Activated CD4-positive, alpha-beta T cell treated with anti-CD3 and anti-CD28 coated beads, Interleukin-2, amount 10 ng/mL, durations not matched to agents 7 days and 5 days (primary cell): ENCODE data around the gene SOWAHC. TPM values are rescaled to one million over a fixed set of nuclear protein-coding genes. Genes with fewer than 3 reads are reported as not detected.

Experiments used
- CTCF ChIA-PET: fragments of 350-600 bp; sonication (Branson Sonifier 250); formaldehyde crosslinking; loops from one replicate; lab custom pipeline; 2021; ENCODE audit warnings: antibody characterized with exemption; lab: Charles Lee
- POLR2A ChIA-PET: fragments of 350-600 bp; sonication (Branson Sonifier 250); formaldehyde crosslinking; loops from one replicate; lab custom pipeline; 2021; ENCODE audit warnings: antibody characterized with exemption; lab: Charles Lee
- DNase-seq: peaks from one replicate; pipeline ENCODE4 v3.0.0-alpha.2; 2020
- H3K27ac Mint-ChIP-seq: one replicate; pipeline ENCODE4 v1.8.0; 2021; ENCODE audit warnings: mild to moderate bottlenecking, moderate library complexity, mixed read lengths
- H3K27me3 Mint-ChIP-seq: one replicate; pipeline ENCODE4 v1.8.0; 2021; ENCODE audit warnings: mixed read lengths
- H3K36me3 Mint-ChIP-seq: one replicate; pipeline ENCODE4 v1.8.0; 2021; ENCODE audit warnings: low read depth, mixed read lengths
- H3K4me1 Mint-ChIP-seq: one replicate; pipeline ENCODE4 v1.8.0; 2021; ENCODE audit warnings: mixed read lengths
- H3K4me3 Mint-ChIP-seq: one replicate; pipeline ENCODE4 v1.8.0; 2021; ENCODE audit warnings: mild to moderate bottlenecking, moderate library complexity, mixed read lengths
- H3K9me3 Mint-ChIP-seq: one replicate; pipeline ENCODE4 v1.8.0; 2021; ENCODE audit warnings: mixed read lengths
- total RNA-seq, 2 experiments: library from RNA; stranded (reverse); gene quantifications; one replicate each; pipeline ENCODE4 v1.2.3, GENCODE V29; 2021

Gene SOWAHC
- total RNA-seq, 2 experiments from 2014 or later, result 0.25 to 0.27 TPM

DNA sequence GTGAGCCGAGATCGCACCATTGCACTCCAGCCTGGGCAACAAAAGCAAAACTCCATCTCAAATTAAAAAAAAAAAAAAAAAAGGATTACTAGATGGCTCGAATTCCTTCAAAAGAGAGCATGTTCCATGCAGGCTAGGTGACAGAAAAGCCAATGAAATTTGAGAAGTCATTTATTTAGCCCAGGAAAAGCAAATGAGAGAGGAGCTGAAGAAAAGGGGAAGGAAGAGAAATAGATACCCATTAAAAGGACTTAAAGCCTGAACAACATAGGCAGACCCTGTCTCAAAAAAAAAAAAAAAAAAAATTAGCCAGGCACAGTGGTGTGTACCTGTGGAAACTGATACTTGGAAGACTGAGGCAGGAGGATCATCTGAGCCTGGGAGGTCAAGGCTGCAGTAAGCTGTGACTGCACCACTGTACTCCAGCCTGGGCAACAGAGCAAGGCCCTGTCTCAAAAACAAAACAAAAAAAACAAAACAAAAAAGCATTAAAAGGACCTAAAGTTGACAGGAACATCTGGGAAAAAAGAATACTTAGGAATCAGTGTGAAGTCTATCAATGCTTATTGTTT, 11.5 kb upstream of the SOWAHC start:
- Mint-ChIP-seq H3K27ac (no peak overlapping the region), H3K36me3 (no peaks in the 10 kb centered on the region), H3K9me3 (no peaks in the 10 kb centered on the region), H3K4me3 (no peak overlapping the region), H3K27me3 (peaks cover 10% of the 10 kb centered on the region), H3K4me1 (no peaks in the 10 kb centered on the region)
- no peak for DNase-seq
- POLR2A ChIA-PET, result no interaction called here
- CTCF ChIA-PET, result interaction anchor here (0.6 kb wide), 1 partner anchor 60 kb away, joined by 3 read pairs; no protein-coding TSS in a partner anchor

DNA sequence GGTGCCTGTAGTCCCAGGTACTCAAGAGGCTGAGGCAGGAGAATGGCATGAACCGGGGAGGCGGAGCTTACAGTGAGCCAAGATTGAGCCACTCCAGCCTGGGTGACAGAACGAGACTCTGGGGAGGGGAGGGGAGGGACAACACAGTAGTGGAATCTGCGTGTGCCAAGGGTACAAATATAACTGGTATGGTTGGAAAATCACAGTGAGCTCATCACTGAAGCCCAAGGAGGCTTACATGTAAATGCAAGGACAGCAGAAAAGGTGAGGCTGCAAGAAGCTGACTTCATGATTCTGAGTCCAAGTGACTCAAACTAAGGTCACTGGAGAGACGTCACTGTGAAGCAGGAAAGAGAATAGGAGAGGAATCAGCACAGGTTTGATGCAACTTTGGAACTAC, 9.6 kb upstream of the SOWAHC start:
- Mint-ChIP-seq H3K4me3 (no peak overlapping the region), H3K27me3 (peaks cover 25% of the 10 kb centered on the region), H3K9me3 (no peaks in the 10 kb centered on the region), H3K4me1 (peaks cover 4% of the 10 kb centered on the region), H3K27ac (no peak overlapping the region), H3K36me3 (no peaks in the 10 kb centered on the region)
- no peak for DNase-seq
- ChIA-PET POLR2A (no interaction called here), CTCF (interaction anchor here (0.6 kb wide), 1 partner anchor 8 kb away, joined by 3 read pairs; no protein-coding TSS in a partner anchor)

DNA sequence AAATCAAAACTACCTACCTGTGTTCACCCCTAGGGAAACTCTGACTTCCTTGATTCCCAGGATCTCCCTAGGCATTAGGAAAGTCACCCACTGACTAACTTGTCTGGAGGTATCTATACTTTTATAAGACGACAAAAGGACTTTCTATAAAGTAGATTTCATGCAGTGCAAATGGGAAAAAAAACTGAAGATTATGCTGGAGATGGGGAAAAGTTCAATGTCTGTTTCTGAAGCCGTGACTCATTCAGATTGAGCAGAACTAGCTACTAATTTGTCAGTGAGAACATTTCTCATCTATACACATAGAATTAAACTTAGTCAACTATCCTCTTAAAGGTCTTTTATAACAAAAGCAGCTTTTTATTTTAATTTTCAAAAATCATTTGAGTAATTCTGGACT, 6.4 kb upstream of the SOWAHC start:
- Mint-ChIP-seq H3K27me3 (peaks cover 46% of the 10 kb centered on the region), H3K27ac (no peak overlapping the region)

DNA sequence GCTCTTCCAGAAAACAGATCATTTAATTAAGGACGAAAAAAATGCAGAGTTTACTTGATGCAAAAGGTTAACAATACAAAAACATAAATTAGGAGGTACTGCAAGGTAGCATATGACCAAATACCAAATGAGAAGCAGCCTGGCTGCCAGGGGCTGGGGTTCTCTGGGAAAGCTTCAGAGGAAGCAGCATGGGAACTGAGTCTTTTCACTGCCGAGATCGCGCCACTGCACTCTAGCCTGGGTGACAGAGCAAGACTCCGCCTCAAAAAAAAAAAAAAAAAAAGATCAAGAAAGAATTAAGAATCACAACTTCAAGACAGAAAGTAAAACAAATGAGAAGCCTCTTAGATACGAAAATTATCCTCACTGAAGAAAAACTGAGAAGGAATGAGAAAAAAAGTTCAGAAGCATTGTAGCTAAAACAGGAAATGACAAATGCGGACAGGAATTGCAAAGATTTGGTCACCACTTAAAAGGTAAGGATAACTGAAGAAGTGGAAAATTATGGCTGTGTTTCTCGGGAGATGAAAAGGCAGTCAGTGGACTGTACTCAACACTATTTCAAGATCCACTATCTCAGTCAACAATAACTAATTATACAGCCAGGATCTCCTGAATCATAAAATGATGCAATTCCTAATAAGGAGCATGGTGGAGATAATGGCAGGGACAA, 4.7 kb upstream of the SOWAHC start:
- no peak overlapping the region for H3K4me3 Mint-ChIP-seq
- POLR2A ChIA-PET, result no interaction called here
- CTCF ChIA-PET, result interaction anchor here (0.7 kb wide), 1 partner anchor 79 kb away, joined by 3 read pairs; no protein-coding TSS in a partner anchor
- H3K27me3 Mint-ChIP-seq, result peaks cover 55% of the 10 kb centered on the region
- H3K27ac Mint-ChIP-seq, result no peak overlapping the region
- no peaks in the 10 kb centered on the region for H3K9me3 Mint-ChIP-seq
- DNase-seq, result no peak
- H3K4me1 Mint-ChIP-seq, result peaks cover 16% of the 10 kb centered on the region
- no peaks in the 10 kb centered on the region for H3K36me3 Mint-ChIP-seq

More for the DNA sequence above, 6.4 kb upstream of the SOWAHC start:
- H3K36me3 Mint-ChIP-seq, result no peaks in the 10 kb centered on the region
- no peaks in the 10 kb centered on the region for H3K9me3 Mint-ChIP-seq
- DNase-seq, result no peak
- H3K4me1 Mint-ChIP-seq, result peaks cover 7% of the 10 kb centered on the region
- ChIA-PET POLR2A (no interaction called here), CTCF (no interaction called here)
- H3K4me3 Mint-ChIP-seq, result no peak overlapping the region

DNA sequence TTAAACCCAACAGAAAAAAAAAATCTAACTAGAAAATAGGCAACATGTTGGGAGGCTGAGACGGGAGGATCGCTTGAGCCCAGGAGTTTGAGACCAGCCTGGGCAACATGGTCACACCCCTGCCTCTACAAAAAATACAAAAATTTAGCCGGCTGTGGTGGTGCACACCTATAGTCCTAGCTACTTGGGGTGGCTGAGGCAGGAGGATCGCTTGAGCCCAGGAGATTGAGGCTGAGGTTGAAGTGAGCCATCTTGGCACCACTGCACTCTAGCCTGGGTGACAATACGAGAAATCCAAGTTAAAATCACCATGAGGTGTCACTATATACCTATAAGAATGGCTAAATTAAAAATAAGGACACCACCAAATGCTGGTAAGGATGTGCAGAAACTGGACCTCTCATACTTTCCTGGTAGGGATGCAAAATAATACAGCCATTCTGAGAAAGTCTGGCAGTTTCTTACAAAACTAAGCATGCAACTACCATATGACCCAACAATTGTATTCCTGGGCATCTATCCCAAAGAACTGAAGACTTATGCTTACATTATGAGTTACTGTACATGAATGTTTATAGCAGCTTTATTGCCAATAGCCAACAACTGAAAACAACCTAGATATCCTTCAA, 2.6 kb upstream of the SOWAHC start:
- Mint-ChIP-seq H3K9me3 (no peaks in the 10 kb centered on the region), H3K27me3 (peaks cover 68% of the 10 kb centered on the region), H3K4me1 (peaks cover 16% of the 10 kb centered on the region), H3K36me3 (no peaks in the 10 kb centered on the region), H3K4me3 (no peak overlapping the region), H3K27ac (no peak overlapping the region)
- CTCF ChIA-PET, result no interaction called here
- no peak for DNase-seq
- POLR2A ChIA-PET, result no interaction called here

DNA sequence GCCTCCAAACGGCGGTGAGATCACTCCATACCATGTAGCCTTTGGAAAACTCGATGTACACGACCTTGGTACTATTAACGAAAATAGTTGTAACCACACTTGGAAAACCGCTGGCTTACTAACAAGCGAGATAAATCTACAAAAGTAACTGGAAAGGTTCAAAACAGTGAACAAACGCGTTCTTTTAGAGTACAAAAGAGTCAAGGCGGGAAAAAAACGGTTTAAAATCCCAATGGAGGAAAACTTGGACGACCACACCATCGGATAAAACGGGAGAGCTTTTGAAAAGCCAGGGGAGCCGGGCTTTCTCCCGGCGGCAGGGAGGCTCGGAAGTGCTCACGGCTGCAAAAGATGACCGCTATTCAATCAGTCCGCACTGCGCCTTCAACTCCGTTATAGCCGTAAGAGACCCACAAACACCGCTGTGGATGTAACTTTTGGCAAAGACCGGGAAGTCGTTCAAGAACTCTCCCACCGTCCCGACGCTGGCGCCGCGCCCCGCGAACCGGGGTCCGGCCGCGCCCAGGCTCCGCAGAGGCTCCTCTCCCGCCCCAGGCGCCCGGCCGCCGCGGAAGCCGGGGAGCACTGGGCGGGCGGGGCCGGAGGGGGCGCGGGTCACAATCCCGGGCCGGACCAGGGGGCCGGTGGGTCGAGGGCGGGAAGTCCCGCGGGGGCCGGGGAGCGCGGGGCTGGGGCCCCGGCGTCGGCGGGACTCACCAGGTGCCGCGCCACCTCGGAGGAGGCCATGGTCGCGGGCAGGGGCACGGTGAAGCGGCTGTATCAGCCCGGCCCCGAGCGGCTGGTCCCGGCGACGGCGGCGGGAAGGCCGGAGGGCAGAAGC, 863 bp upstream of the SOWAHC start:
- H3K36me3 Mint-ChIP-seq, result no peaks in the 10 kb centered on the region
- CTCF ChIA-PET, result interaction anchor here (1.2 kb wide), 1 partner anchor 48 kb away, joined by 3 read pairs; no protein-coding TSS in a partner anchor
- peak overlapping the region; percentile 79 for H3K4me3 Mint-ChIP-seq
- H3K27ac Mint-ChIP-seq, result peak overlapping the region; percentile 66
- peaks cover 16% of the 10 kb centered on the region for H3K4me1 Mint-ChIP-seq
- POLR2A ChIA-PET, result no interaction called here
- H3K9me3 Mint-ChIP-seq, result no peaks in the 10 kb centered on the region
- DNase-seq, result no peak
- peaks cover 72% of the 10 kb centered on the region for H3K27me3 Mint-ChIP-seq

DNA sequence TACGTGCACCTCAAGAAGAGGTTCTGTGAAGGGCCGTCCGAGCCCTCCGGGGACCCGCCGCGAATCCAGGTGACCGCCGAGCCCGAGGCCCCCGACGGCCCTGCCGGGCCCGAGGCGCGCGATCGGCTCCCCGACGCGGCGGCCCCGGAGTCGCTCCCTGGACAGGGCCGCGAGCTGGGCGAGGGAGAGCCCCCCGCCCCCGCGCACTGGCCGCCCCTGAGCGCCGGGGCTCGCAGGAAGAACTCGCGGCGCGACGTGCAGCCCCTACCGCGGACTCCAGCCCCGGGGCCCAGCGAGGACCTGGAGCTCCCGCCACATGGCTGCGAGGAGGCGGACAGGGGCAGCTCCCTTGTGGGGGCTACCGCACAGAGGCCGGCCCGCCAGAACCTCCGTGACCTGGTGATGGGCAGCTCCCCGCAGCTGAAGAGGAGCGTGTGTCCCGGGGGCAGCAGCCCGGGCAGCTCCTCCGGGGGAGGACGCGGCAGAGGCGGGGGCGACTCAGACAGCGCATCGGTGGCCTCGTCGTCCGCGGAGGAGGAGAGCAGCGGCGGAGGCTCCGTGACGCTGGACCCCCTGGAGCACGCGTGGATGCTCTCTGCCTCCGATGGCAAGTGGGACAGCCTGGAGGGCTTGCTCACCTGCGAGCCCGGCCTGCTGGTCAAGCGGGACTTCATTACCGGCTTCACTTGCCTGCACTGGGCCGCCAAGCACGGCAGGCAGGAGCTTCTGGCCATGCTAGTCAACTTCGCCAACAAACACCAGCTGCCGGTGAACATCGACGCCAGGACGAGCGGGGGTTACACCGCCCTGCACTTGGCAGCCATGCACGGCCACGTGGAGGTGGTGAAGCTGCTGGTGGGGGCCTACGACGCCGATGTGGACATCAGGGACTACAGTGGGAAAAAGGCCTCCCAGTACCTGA, 812 bp downstream of the SOWAHC start:
- H3K4me3 Mint-ChIP-seq, result peak overlapping the region; percentile 30
- POLR2A ChIA-PET, result no interaction called here
- DNase-seq, result no peak

DNA sequence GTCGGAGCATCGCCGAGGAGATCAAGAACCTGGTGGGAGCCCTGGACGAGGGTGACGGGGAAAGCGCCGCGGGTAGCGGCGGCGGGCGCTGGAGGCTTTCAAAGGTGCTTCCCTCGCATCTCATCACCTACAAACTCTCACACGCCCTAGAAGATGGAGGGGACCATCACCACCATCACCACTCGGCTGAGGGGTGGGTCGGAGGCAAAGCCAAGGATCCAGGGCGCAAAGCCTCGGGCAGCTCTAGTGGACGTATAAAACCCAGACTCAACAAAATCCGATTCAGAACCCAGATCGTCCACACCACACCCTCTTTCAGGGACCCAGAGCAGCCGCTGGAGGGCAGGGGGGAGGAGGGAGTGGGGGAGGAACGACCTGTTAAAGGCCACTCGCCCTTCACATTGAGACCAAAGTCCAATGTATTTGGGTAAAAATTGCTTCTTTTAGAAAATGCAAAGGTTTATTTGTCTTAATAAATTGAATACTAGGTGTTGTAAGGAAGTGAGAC, 1.5 kb downstream of the SOWAHC start:
- no peak overlapping the region for H3K27ac Mint-ChIP-seq
- ChIA-PET CTCF (no interaction called here), POLR2A (no interaction called here)
- peaks cover 11% of the 10 kb centered on the region for H3K4me1 Mint-ChIP-seq
- peak overlapping the region; percentile 30 for H3K4me3 Mint-ChIP-seq
- H3K36me3 Mint-ChIP-seq, result no peaks in the 10 kb centered on the region
- no peak for DNase-seq
- no peaks in the 10 kb centered on the region for H3K9me3 Mint-ChIP-seq
- peaks cover 64% of the 10 kb centered on the region for H3K27me3 Mint-ChIP-seq

More for the DNA sequence above, 812 bp downstream of the SOWAHC start:
- Mint-ChIP-seq H3K27ac (no peak overlapping the region), H3K4me1 (peaks cover 11% of the 10 kb centered on the region), H3K27me3 (peaks cover 69% of the 10 kb centered on the region), H3K9me3 (no peaks in the 10 kb centered on the region), H3K36me3 (no peaks in the 10 kb centered on the region)
- CTCF ChIA-PET, result interaction anchor here (1.2 kb wide), 1 partner anchor 46 kb away, joined by 3 read pairs; no protein-coding TSS in a partner anchor

DNA sequence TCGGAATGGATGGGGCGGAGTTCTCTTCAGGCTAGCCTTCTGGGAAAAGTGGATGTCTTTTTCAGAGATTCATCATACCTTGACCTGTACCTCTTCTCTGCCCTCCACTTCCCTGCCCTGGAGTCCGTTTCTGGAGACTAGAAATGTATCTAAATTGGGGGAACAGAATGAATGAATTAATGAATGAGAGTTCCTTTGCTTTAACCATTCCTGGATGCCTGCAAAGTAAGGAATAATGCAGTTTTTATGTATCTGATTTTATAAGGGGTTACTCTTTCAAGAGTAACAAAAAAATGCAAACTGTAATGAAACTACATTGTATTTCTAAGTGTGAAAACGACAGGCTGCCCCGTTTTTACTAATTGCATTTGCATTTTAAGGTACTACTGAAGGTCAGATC, 2.0 kb downstream of the SOWAHC start:
- Mint-ChIP-seq H3K27me3 (peaks cover 59% of the 10 kb centered on the region), H3K4me1 (peaks cover 11% of the 10 kb centered on the region), H3K27ac (no peak overlapping the region), H3K9me3 (no peaks in the 10 kb centered on the region), H3K36me3 (no peaks in the 10 kb centered on the region), H3K4me3 (no peak overlapping the region)
- no peak for DNase-seq
- ChIA-PET CTCF (no interaction called here), POLR2A (no interaction called here)

DNA sequence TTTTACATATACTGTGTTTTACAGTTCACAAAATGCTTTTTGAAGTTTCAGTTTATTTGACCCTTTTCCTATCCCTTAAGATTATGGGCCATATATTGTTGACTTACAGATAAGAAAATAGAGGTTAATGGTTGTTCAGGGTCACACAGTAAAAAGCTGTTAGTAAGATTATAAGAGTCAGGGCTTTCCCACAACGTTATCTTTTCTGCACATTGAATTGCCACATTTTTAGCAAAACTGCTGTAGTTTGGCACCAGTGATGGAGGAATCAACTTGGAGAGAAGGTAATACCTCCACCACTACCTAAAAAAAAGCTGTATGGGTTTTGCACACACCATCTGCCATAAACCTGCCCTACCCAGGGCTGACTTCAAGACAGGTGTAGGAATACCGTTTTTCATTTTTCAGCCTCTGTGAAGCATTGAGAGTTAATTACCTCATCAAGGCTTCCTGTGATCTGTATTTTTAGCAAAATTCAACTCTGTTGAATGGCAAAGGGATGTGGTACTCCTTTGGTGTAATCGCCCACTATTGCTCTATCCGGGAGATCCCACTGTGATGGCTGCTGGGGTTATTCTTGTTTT, 5.0 kb downstream of the SOWAHC start:
- POLR2A ChIA-PET, result no interaction called here
- H3K36me3 Mint-ChIP-seq, result no peaks in the 10 kb centered on the region
- no peak overlapping the region for H3K4me3 Mint-ChIP-seq
- H3K9me3 Mint-ChIP-seq, result no peaks in the 10 kb centered on the region
- DNase-seq, result no peak
- H3K27me3 Mint-ChIP-seq, result peaks cover 39% of the 10 kb centered on the region
- H3K4me1 Mint-ChIP-seq, result no peaks in the 10 kb centered on the region
- H3K27ac Mint-ChIP-seq, result no peak overlapping the region
- CTCF ChIA-PET, result no interaction called here

DNA sequence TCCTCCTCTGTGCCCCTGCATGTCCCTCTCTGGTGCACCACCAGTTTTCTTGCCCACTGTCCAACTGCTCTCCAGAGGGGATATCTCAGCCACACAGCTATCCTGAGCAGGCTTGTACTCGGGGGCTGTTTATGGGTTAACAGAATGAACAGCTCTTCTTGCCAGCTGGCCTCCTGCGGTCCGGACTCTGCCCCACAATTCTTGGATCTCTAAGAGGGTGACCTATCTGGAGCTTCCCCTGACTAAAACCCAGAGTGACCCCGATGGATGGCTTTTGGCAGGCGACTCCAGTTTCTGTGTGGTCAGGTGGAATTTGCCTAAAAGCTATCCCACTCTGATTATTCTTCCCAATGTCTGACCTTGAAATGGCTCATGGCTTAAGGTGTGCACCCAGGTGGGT, 9.1 kb downstream of the SOWAHC start:
- H3K27me3 Mint-ChIP-seq, result peaks cover 19% of the 10 kb centered on the region
- H3K27ac Mint-ChIP-seq, result no peak overlapping the region
- ChIA-PET CTCF (interaction anchor here (1.5 kb wide), 1 partner anchor 10 kb away, joined by 4 read pairs; no protein-coding TSS in a partner anchor), POLR2A (no interaction called here)
- no peak for DNase-seq
- H3K9me3 Mint-ChIP-seq, result no peaks in the 10 kb centered on the region
- no peaks in the 10 kb centered on the region for H3K36me3 Mint-ChIP-seq
- H3K4me3 Mint-ChIP-seq, result no peak overlapping the region
- no peaks in the 10 kb centered on the region for H3K4me1 Mint-ChIP-seq
